ENCODE data around the gene RBM15B. TPM values are rescaled to one million over a fixed set of nuclear protein-coding genes. Genes with fewer than 3 reads are reported as not detected.

The RBM15B gene
- total RNA-seq, 3 donors from 2014 or later = 28.5 to 35.0 (median 28.8) TPM

DNA sequence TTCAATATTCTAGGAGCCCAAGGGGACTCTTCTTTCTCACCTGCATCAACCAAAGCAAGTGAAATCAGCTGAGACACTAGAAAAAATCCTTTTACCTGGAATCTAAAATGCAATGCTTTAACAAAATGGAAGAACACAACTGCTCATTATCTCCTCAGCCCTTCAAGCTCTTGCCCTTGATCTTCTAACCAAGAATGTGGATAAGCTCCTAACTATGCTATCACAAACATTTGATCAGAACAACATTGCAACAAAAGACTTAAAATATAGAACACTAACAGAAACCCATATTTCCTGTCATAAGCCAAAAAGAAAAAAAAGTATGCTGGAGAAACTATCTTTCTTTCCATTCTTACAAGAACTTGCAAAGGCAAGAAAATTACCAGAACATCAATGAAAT is 12.6 kb downstream of the RBM15B start:
- intact Hi-C loops (cut with DNase I, micrococcal nuclease) = no loop called here

DNA sequence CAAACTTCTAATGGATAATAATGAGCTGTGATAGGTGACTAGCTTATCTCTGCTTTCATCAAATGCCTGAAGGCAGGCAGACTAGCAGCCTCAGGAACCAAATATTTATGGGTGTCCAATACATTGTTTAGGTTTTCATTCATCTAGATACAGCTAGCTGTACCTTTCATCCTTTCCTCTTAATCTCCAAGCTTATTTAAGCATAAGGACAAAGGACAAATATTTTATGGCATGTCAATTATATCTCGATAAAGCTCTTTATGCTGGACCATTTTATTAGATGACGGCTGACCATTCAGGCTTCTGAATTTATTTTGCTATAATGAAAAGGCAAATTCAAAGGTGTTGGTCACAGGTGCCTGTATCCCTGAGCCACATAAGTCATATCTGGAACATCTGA is 16.9 kb downstream of the RBM15B start:
- intact Hi-C loops (cut with DNase I, micrococcal nuclease) = no loop called here
- ATAC-seq = no peak

More for the DNA sequence above, 12.6 kb downstream of the RBM15B start:
- TF ChIP-seq, protein P1, sequence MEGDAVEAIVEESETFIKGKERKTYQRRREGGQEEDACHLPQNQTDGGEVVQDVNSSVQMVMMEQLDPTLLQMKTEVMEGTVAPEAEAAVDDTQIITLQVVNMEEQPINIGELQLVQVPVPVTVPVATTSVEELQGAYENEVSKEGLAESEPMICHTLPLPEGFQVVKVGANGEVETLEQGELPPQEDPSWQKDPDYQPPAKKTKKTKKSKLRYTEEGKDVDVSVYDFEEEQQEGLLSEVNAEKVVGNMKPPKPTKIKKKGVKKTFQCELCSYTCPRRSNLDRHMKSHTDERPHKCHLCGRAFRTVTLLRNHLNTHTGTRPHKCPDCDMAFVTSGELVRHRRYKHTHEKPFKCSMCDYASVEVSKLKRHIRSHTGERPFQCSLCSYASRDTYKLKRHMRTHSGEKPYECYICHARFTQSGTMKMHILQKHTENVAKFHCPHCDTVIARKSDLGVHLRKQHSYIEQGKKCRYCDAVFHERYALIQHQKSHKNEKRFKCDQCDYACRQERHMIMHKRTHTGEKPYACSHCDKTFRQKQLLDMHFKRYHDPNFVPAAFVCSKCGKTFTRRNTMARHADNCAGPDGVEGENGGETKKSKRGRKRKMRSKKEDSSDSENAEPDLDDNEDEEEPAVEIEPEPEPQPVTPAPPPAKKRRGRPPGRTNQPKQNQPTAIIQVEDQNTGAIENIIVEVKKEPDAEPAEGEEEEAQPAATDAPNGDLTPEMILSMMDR (IDR thresholded peaks at IDR 0.05) = no peak
- Histone ChIP-seq H3K9me3 (no peaks in the 10 kb centered on the region), H3K4me3 (no peak overlapping the region), H3K36me3 (ENCODE audit: low read depth) (no peaks in the 10 kb centered on the region), H3K4me1 (ENCODE audit: low read depth) (no peaks in the 10 kb centered on the region)
- DNase-seq (no peak), ATAC-seq (no peak)

DNA sequence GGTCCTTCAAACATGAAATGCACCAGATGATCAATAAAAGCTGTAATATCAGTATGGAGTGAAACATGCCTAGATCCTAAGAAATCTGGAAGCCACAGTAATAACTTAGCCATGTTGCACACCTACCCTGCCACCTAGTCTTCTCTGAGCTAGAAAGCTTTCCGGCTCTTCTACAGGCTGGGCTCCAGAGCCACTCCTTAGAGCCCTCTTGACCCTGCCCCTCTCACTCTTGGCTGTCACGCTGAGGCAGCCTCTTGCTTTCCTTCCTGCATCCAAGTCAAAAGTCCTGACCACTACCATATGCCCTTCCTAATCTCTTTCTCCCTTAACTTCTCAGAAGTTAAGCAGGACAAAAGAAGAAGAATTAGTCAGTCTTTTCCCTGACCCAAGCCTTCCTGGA is 17.7 kb downstream of the RBM15B start:
- intact Hi-C loops (cut with DNase I, micrococcal nuclease) = no loop called here
- ATAC-seq = peak; percentile 27
- Histone ChIP-seq H3K4me3 (no peak overlapping the region), H3K4me1 (ENCODE audit: low read depth) (no peaks in the 10 kb centered on the region), H3K36me3 (ENCODE audit: low read depth) (no peaks in the 10 kb centered on the region), H3K9me3 (no peaks in the 10 kb centered on the region)
- DNase-seq = no peak
- TF ChIP-seq, protein P1 (IDR thresholded peaks at IDR 0.05) = no peak

More for the DNA sequence above, 16.9 kb downstream of the RBM15B start:
- H3K9me3 ChIP-seq = no peaks in the 10 kb centered on the region
- H3K4me3 ChIP-seq = no peak overlapping the region
- TF ChIP-seq, protein P1 (IDR thresholded peaks at IDR 0.05) = no peak
- H3K36me3 ChIP-seq (ENCODE audit: low read depth) = no peaks in the 10 kb centered on the region
- no peaks in the 10 kb centered on the region for H3K4me1 ChIP-seq (ENCODE audit: low read depth)
- DNase-seq = no peak

DNA sequence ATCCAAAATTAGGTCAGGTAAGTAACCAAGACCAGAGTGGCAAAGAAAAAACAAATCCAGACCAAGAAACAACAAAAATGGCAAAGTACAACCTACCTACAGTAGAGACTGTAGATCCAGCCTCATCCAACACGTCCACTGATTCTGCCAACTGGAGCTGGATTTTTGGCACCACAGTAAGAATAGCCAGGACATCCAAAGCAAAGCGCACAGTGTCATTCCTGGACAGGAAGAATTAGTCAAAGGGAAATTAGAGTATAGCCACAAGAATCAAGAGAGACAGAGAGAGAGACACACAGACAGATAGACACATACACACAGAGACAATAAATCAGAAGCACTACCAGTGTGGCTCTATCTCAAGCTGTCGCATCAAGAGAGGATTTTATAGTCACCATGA is 31.1 kb downstream of the RBM15B start:
- no peaks in the 10 kb centered on the region for H3K4me1 ChIP-seq (ENCODE audit: low read depth)
- TF ChIP-seq, protein P1 (IDR thresholded peaks at IDR 0.05) = no peak
- intact Hi-C loops (cut with DNase I, micrococcal nuclease) = no loop called here
- no peak for DNase-seq
- no peak overlapping the region for H3K4me3 ChIP-seq
- H3K9me3 ChIP-seq = no peaks in the 10 kb centered on the region
- peaks cover 15% of the 10 kb centered on the region for H3K36me3 ChIP-seq (ENCODE audit: low read depth)
- no peak for ATAC-seq

DNA sequence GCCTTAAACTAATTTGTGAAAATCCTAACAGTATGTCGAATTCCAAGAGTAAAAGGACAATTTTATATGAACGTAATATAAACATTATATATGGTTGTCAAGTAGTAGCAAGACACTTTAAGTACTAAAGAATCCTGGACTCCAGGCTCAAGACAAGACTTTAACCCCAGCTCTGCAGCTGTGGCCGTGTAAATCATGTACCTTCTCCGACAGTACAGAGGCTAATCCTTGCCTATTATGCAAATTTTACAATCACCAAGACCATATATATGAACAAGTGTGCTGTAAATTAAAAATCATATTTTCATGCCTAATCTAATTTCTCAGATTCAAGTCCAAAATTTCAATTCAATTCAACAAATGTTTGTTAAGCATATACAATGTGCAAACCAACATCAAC is 35.8 kb downstream of the RBM15B start:
- H3K4me3 ChIP-seq = no peak overlapping the region
- no peaks in the 10 kb centered on the region for H3K9me3 ChIP-seq
- intact Hi-C loops (cut with DNase I, micrococcal nuclease) = no loop called here
- no peaks in the 10 kb centered on the region for H3K36me3 ChIP-seq (ENCODE audit: low read depth)
- H3K4me1 ChIP-seq (ENCODE audit: low read depth) = no peaks in the 10 kb centered on the region
- ATAC-seq (no peak), DNase-seq (no peak)
- TF ChIP-seq, protein P1 (IDR thresholded peaks at IDR 0.05) = no peak

DNA sequence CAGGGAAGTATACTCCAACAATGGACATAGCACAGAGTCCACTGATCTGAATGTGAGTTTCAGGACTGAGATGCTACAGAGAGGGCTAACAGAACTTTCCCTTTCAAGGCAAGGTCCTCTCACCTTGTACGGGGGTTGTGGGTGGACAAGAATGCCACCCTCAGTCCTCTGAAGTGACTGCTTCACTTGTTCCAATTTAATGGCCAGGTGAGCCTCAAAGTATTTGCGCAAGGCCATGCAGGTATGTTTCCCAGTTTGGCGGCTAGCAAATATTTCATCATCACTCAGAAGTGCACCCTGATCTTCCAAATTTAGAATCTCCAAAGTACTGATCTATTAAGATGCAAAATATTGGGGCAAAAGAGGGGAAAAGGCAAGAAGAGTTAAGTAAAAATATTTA is 38.1 kb downstream of the RBM15B start:
- no peak for DNase-seq
- intact Hi-C loops (cut with DNase I, micrococcal nuclease) = no loop called here
- no peaks in the 10 kb centered on the region for H3K4me1 ChIP-seq (ENCODE audit: low read depth)
- H3K4me3 ChIP-seq = no peak overlapping the region
- ATAC-seq = no peak
- H3K36me3 ChIP-seq (ENCODE audit: low read depth) = no peaks in the 10 kb centered on the region
- TF ChIP-seq, protein P1 (IDR thresholded peaks at IDR 0.05) = no peak
- H3K9me3 ChIP-seq = no peaks in the 10 kb centered on the region
